Tibial artery (tissue), 4 donors: ENCODE measurements around the gene RAB6A.
"Not testable (repeated sequence)": the region's sequence is repeated elsewhere in the genome, so short reads cannot be mapped to it uniquely, and the experiment has no call there.

ENCODE experiments used
- DNase-seq, 2 donors: peaks; one replicate each; pipeline ENCODE4 v3.0.0-alpha.2; 2019
- H3K27ac ChIP-seq, 2 donors: fragments of 200-600 bp; sonication (generic) in 1 of 2; 1 replicate in 1 of 2; 2 replicates in 1 of 2; pipeline ENCODE4 v1.5.1; 2018 to 2019; ENCODE audit warnings: mild to moderate bottlenecking in 1 of 2
- H3K27me3 ChIP-seq, 2 donors: fragments of 200-600 bp; sonication (generic) in 1 of 2; one replicate each; pipeline versions ENCODE4 v1.5.1 to v1.6.0; 2016 to 2019
- H3K36me3 ChIP-seq, 3 donors: fragments of 200-600 bp; sonication (generic) in 2 of 3; one replicate each; pipeline ENCODE4 v1.5.1; 2016 to 2019; ENCODE audit warnings: mild to moderate bottlenecking in 2 of 3
- H3K4me1 ChIP-seq, 4 donors: fragments of 200-600 bp; sonication (generic) in 2 of 4; 1 replicate in 3 of 4; 2 replicates in 1 of 4; pipeline ENCODE4 v1.5.1; 2016 to 2019
- H3K4me3 ChIP-seq, 2 donors: fragments of 200-600 bp; sonication (generic) in 1 of 2; 1 replicate in 1 of 2; 2 replicates in 1 of 2; pipeline ENCODE4 v1.5.1; 2018 to 2019; ENCODE audit warnings: mild to moderate bottlenecking in 2 of 2
- H3K9me3 ChIP-seq, 3 donors: fragments of 200-600 bp; sonication (generic) in 1 of 3; one replicate each; pipeline ENCODE4 v1.5.1; 2016 to 2019
- CTCF ChIP-seq, 2 experiments: fragments of 200-600 bp in 1 of 2; fragments of 450-650 bp in 1 of 2; IDR thresholded peaks; one replicate each; pipeline ENCODE4 v1.5.1; 2017 to 2019; ENCODE audit warnings: antibody characterized with exemption in 2 of 2, mild to moderate bottlenecking in 1 of 2, moderate library complexity in 1 of 2
- intact Hi-C: fragments of 100-400 bp; cut with DNase I; formaldehyde crosslinking; loops from one replicate; pipeline ENCODE4 v1.15.0; 2023; ENCODE audit warnings: low total_unique reads

The RAB6A gene

GRCh38 chr11:73734993-73735392 lies 25.9 kb downstream of the RAB6A start:
- intact Hi-C loops: no loop called here

GRCh38 chr11:73734011-73734410 lies 26.9 kb downstream of the RAB6A start:
- H3K27me3 ChIP-seq, DNase-seq, H3K9me3 ChIP-seq, H3K36me3 ChIP-seq, H3K27ac ChIP-seq, H3K4me3 ChIP-seq, intact Hi-C loops: not testable (repeated sequence)
- H3K4me1 ChIP-seq: peaks cover 0 to 29% (median 9%) of the 10 kb centered on the region in 4 donors

More at GRCh38 chr11:73734993-73735392, 25.9 kb downstream of the RAB6A start:
- no peak overlapping the region for H3K27ac ChIP-seq
- no peaks in the 10 kb centered on the region for H3K9me3 ChIP-seq
- H3K4me1 ChIP-seq: peaks cover 0 to 29% (median 8%) of the 10 kb centered on the region in 4 donors
- no peaks in the 10 kb centered on the region for H3K36me3 ChIP-seq
- H3K27me3 ChIP-seq: no peaks in the 10 kb centered on the region
- TF ChIP-seq CTCF (IDR thresholded peaks at IDR 0.05): no peak
- no peak overlapping the region for H3K4me3 ChIP-seq
- DNase-seq: no peak

- intact Hi-C loops, H3K27me3 ChIP-seq: not testable (repeated sequence)
These were observed 27.9 kb downstream of the RAB6A start for GRCh38 chr11:73732936-73733335.

GRCh38 chr11:73729594-73730206 lies 31.2 kb downstream of the RAB6A start:
- Histone ChIP-seq H3K4me3 (no peak overlapping the region), H3K27ac (no peak overlapping the region), H3K36me3 (peaks cover 0 to 8% (median 0%) of the 10 kb centered on the region in 3 donors), H3K4me1 (peaks cover 0 to 16% (median 3%) of the 10 kb centered on the region in 4 donors), H3K27me3 (no peaks in the 10 kb centered on the region), H3K9me3 (no peaks in the 10 kb centered on the region)
- TF ChIP-seq CTCF (IDR thresholded peaks at IDR 0.05): no peak
- intact Hi-C loops: no loop called here
- DNase-seq: no peak

More at GRCh38 chr11:73732936-73733335, 27.9 kb downstream of the RAB6A start:
- not testable (repeated sequence) for H3K36me3 ChIP-seq, DNase-seq, H3K4me3 ChIP-seq, H3K9me3 ChIP-seq, H3K27ac ChIP-seq
- H3K4me1 ChIP-seq: peaks cover 0 to 26% (median 9%) of the 10 kb centered on the region in 4 donors

GRCh38 chr11:73728000-73728399 lies 32.9 kb downstream of the RAB6A start:
- TF ChIP-seq CTCF (IDR thresholded peaks at IDR 0.05): no peak
- Histone ChIP-seq H3K36me3 (peaks cover 0 to 8% (median 0%) of the 10 kb centered on the region in 3 donors), H3K9me3 (no peaks in the 10 kb centered on the region), H3K4me1 (peaks cover 0 to 6% (median 2%) of the 10 kb centered on the region in 4 donors), H3K27me3 (no peaks in the 10 kb centered on the region), H3K27ac (no peak overlapping the region), H3K4me3 (no peak overlapping the region)
- intact Hi-C loops: no loop called here
- no peak for DNase-seq

- peaks cover 0 to 6% (median 1%) of the 10 kb centered on the region in 4 donors for H3K4me1 ChIP-seq
- H3K4me3 ChIP-seq: no peak overlapping the region
- H3K36me3 ChIP-seq: peaks cover 0 to 8% (median 0%) of the 10 kb centered on the region in 3 donors
- no peaks in the 10 kb centered on the region for H3K27me3 ChIP-seq
- DNase-seq: no peak
- H3K9me3 ChIP-seq: no peaks in the 10 kb centered on the region
- TF ChIP-seq CTCF (IDR thresholded peaks at IDR 0.05): no peak
- no peak overlapping the region for H3K27ac ChIP-seq
- intact Hi-C loops: no loop called here
These were observed 34.0 kb downstream of the RAB6A start for GRCh38 chr11:73726825-73727224.
